ENCODE data around the gene CFAP46.
"Not testable (repeated sequence)": the region's sequence is repeated elsewhere in the genome, so short reads cannot be mapped to it uniquely, and the experiment has no call there.

Gene CFAP46

GRCh38 chr10:132907821-132908620 is 34.3 kb downstream of the CFAP46 start:
- no peak overlapping the region for H3K9ac ChIP-seq (ENCODE audit: low read depth, low read length)
- no peaks in the 10 kb centered on the region for H3K36me3 ChIP-seq (ENCODE audit: insufficient read depth, low read length)
- peaks cover 3% of the 10 kb centered on the region; the same call in 1 of the 2 replicates for H3K4me1 ChIP-seq (ENCODE audit: insufficient read depth, low read length)
- no peaks in the 10 kb centered on the region for H3K9me3 ChIP-seq (ENCODE audit: control insufficient read depth, insufficient read depth, low read length)

GRCh38 chr10:132906836-132907235 is 35.5 kb downstream of the CFAP46 start:
- no peak overlapping the region for H3K9ac ChIP-seq (ENCODE audit: low read depth, low read length)
- H3K4me1 ChIP-seq (ENCODE audit: insufficient read depth, low read length) = no peaks in the 10 kb centered on the region
- H3K36me3 ChIP-seq (ENCODE audit: insufficient read depth, low read length) = no peaks in the 10 kb centered on the region
- no peaks in the 10 kb centered on the region for H3K9me3 ChIP-seq (ENCODE audit: control insufficient read depth, insufficient read depth, low read length)

GRCh38 chr10:132906106-132906505 is 36.3 kb downstream of the CFAP46 start:
- Histone ChIP-seq H3K9ac (ENCODE audit: low read depth, low read length) (no peak overlapping the region), H3K4me1 (ENCODE audit: insufficient read depth, low read length) (no peaks in the 10 kb centered on the region), H3K36me3 (ENCODE audit: insufficient read depth, low read length) (no peaks in the 10 kb centered on the region), H3K9me3 (ENCODE audit: control insufficient read depth, insufficient read depth, low read length) (no peaks in the 10 kb centered on the region)

GRCh38 chr10:132905661-132906060 is 36.7 kb downstream of the CFAP46 start:
- Histone ChIP-seq H3K9me3 (ENCODE audit: control insufficient read depth, insufficient read depth, low read length) (no peaks in the 10 kb centered on the region), H3K36me3 (ENCODE audit: insufficient read depth, low read length) (no peaks in the 10 kb centered on the region), H3K9ac (ENCODE audit: low read depth, low read length) (no peak overlapping the region), H3K4me1 (ENCODE audit: insufficient read depth, low read length) (no peaks in the 10 kb centered on the region)

- H3K9me3 ChIP-seq (ENCODE audit: control insufficient read depth, insufficient read depth, low read length) = no peaks in the 10 kb centered on the region
- H3K36me3 ChIP-seq (ENCODE audit: insufficient read depth, low read length) = no peaks in the 10 kb centered on the region
- H3K4me1 ChIP-seq (ENCODE audit: insufficient read depth, low read length) = no peaks in the 10 kb centered on the region
- H3K9ac ChIP-seq (ENCODE audit: low read depth, low read length) = no peak overlapping the region
These were observed 37.3 kb downstream of the CFAP46 start for GRCh38 chr10:132904814-132905649.

- Histone ChIP-seq H3K4me1 (ENCODE audit: insufficient read depth, low read length) (no peaks in the 10 kb centered on the region), H3K9ac (ENCODE audit: low read depth, low read length) (no peak overlapping the region), H3K9me3 (ENCODE audit: control insufficient read depth, insufficient read depth, low read length) (no peaks in the 10 kb centered on the region), H3K36me3 (ENCODE audit: insufficient read depth, low read length) (no peaks in the 10 kb centered on the region)
These were observed 38.1 kb downstream of the CFAP46 start for GRCh38 chr10:132904181-132904813.

GRCh38 chr10:132902656-132903575 is 39.5 kb downstream of the CFAP46 start:
- not testable (repeated sequence) for H3K4me1 ChIP-seq (ENCODE audit: insufficient read depth, low read length); H3K36me3 ChIP-seq (ENCODE audit: insufficient read depth, low read length); H3K9ac ChIP-seq (ENCODE audit: low read depth, low read length); H3K9me3 ChIP-seq (ENCODE audit: control insufficient read depth, insufficient read depth, low read length)

- 0 out of 2 replicates have a peak, but pooled peaks cover under 1% of the 10 kb centered on the region for H3K9me3 ChIP-seq (ENCODE audit: control insufficient read depth, insufficient read depth, low read length)
- H3K36me3 ChIP-seq (ENCODE audit: insufficient read depth, low read length) = no peaks in the 10 kb centered on the region
- H3K4me1 ChIP-seq (ENCODE audit: insufficient read depth, low read length) = no peaks in the 10 kb centered on the region
- no peak overlapping the region for H3K9ac ChIP-seq (ENCODE audit: low read depth, low read length)
These were observed 41.0 kb downstream of the CFAP46 start for GRCh38 chr10:132901351-132901750.

GRCh38 chr10:132900211-132900756 is 42.1 kb downstream of the CFAP46 start:
- 0 out of 2 replicates have a peak, but pooled peaks cover 3% of the 10 kb centered on the region for H3K9me3 ChIP-seq (ENCODE audit: control insufficient read depth, insufficient read depth, low read length)
- no peaks in the 10 kb centered on the region for H3K36me3 ChIP-seq (ENCODE audit: insufficient read depth, low read length)
- H3K9ac ChIP-seq (ENCODE audit: low read depth, low read length) = no peak overlapping the region
- no peaks in the 10 kb centered on the region for H3K4me1 ChIP-seq (ENCODE audit: insufficient read depth, low read length)

GRCh38 chr10:132899751-132900065 is 42.7 kb downstream of the CFAP46 start:
- Histone ChIP-seq H3K36me3 (ENCODE audit: insufficient read depth, low read length) (no peaks in the 10 kb centered on the region), H3K9me3 (ENCODE audit: control insufficient read depth, insufficient read depth, low read length) (0 out of 2 replicates have a peak, but pooled peaks cover 3% of the 10 kb centered on the region), H3K9ac (ENCODE audit: low read depth, low read length) (no peak overlapping the region), H3K4me1 (ENCODE audit: insufficient read depth, low read length) (no peaks in the 10 kb centered on the region)

- 0 out of 2 replicates have a peak, but pooled peaks cover 3% of the 10 kb centered on the region for H3K9me3 ChIP-seq (ENCODE audit: control insufficient read depth, insufficient read depth, low read length)
- H3K9ac ChIP-seq (ENCODE audit: low read depth, low read length) = no peak overlapping the region
- H3K4me1 ChIP-seq (ENCODE audit: insufficient read depth, low read length) = no peaks in the 10 kb centered on the region
- H3K36me3 ChIP-seq (ENCODE audit: insufficient read depth, low read length) = no peaks in the 10 kb centered on the region
These were observed 43.2 kb downstream of the CFAP46 start for GRCh38 chr10:132899054-132899750.

- no peaks in the 10 kb centered on the region for H3K4me1 ChIP-seq (ENCODE audit: insufficient read depth, low read length)
These were observed 43.8 kb downstream of the CFAP46 start for GRCh38 chr10:132898391-132899053.

More at GRCh38 chr10:132898391-132899053, 43.8 kb downstream of the CFAP46 start:
- Histone ChIP-seq H3K9ac (ENCODE audit: low read depth, low read length) (no peak overlapping the region), H3K9me3 (ENCODE audit: control insufficient read depth, insufficient read depth, low read length) (0 out of 2 replicates have a peak, but pooled peaks cover 3% of the 10 kb centered on the region), H3K36me3 (ENCODE audit: insufficient read depth, low read length) (no peaks in the 10 kb centered on the region)
